Left lung (tissue), 10 donors: Measurements from ENCODE around the gene ZNF688. TPM values are rescaled to one million over a fixed set of nuclear protein-coding genes. Genes with fewer than 3 reads are reported as not detected.

Source experiments
- ATAC-seq: fragments of 200-7000 bp; cut with Tn5 transposase; one replicate; pipeline ENCODE4 v1.9.1; 2020; ENCODE audit warnings: moderate library complexity
- DNase-seq, 4 donors: peaks; one replicate each; pipeline ENCODE4 v3.0.0-alpha.2; 2013 to 2020
- H3K27ac ChIP-seq, 2 donors: fragments of 200-600 bp; sonication (generic) in 1 of 2; one replicate each; pipeline versions ENCODE4 v1.5.0 to v1.8.0; 2020 to 2021
- H3K27me3 ChIP-seq, 2 donors: fragments of 200-600 bp; sonication (generic) in 1 of 2; one replicate each; pipeline versions ENCODE4 v1.5.0 to v1.8.0; 2020 to 2021
- H3K36me3 ChIP-seq, 2 donors: fragments of 200-600 bp; sonication (generic) in 1 of 2; one replicate each; pipeline versions ENCODE4 v1.5.0 to v1.8.0; 2020 to 2021
- H3K4me1 ChIP-seq, 2 donors: fragments of 200-600 bp; one replicate each; pipeline ENCODE4 v1.8.0; 2021
- H3K4me3 ChIP-seq, 2 donors: fragments of 200-600 bp; sonication (generic) in 1 of 2; one replicate each; pipeline versions ENCODE4 v1.5.0 to v1.8.0; 2020 to 2021; ENCODE audit warnings: mild to moderate bottlenecking in 1 of 2
- H3K9me3 ChIP-seq, 2 donors: fragments of 200-600 bp; sonication (generic) in 1 of 2; one replicate each; pipeline versions ENCODE4 v1.5.0 to v1.8.0; 2020 to 2021
- CTCF ChIP-seq, 2 donors: fragments of 200-600 bp; sonication (generic) in 1 of 2; IDR thresholded peaks; one replicate each; pipeline versions ENCODE4 v1.5.0 to v1.8.0; 2021; ENCODE audit warnings: antibody characterized with exemption in 2 of 2
- intact Hi-C, 2 donors: fragments of 100-400 bp; cut with DNase I; formaldehyde crosslinking; loops; one replicate each; pipeline versions ENCODE4 v1.11.2 to v1.14.2; 2022
- polyA plus RNA-seq, 6 donors: library from polyadenylated mRNA; unstranded; fragments of 120-200 nt; gene quantifications; one replicate each; pipeline ENCODE4 v1.2.1, GENCODE V29; 2013; ENCODE audit not compliant: insufficient read length in 6 of 6
- total RNA-seq, 2 donors: library from RNA; stranded (reverse); fragmentation: NEBNext Ultra II Directional; extraction: Animal tissue kit (Norgen Biotek cat#: 25700); gene quantifications; one replicate each; pipeline ENCODE4 v1.2.1, GENCODE V29; 2021
- donor health status: DM: no; HTN: yes; CAD: no.
- donor health status: DM: no; HTN: no; CAD: no.

Gene ZNF688
- total and polyA plus RNA-seq, 8 donors: 8.9 to 16.4 (median 12.3) TPM

- H3K4me3 ChIP-seq: no peak overlapping the region
- no peaks in the 10 kb centered on the region for H3K27me3 ChIP-seq
- no peak for ATAC-seq
- no peaks in the 10 kb centered on the region for H3K36me3 ChIP-seq
- peak in 1 of 4 donors; percentile 43 for DNase-seq
- H3K27ac ChIP-seq: peak overlapping the region in 1 of 2 donors; percentile 39
- peaks cover 5 to 52% of the 10 kb centered on the region in 2 donors for H3K4me1 ChIP-seq
- no peaks in the 10 kb centered on the region for H3K9me3 ChIP-seq
- no peak for TF ChIP-seq CTCF (IDR thresholded peaks at IDR 0.05)
- intact Hi-C loops: no loop called here
Observed at GRCh38 chr16:30567991-30568638, 3.4 kb downstream of the ZNF688 start.

GRCh38 chr16:30567160-30567990 is 4.1 kb downstream of the ZNF688 start:
- H3K4me1 ChIP-seq: peaks cover 1 to 46% of the 10 kb centered on the region in 2 donors
- no peak overlapping the region for H3K4me3 ChIP-seq
- no peak for TF ChIP-seq CTCF (IDR thresholded peaks at IDR 0.05)
- intact Hi-C loops: no loop called here
- ATAC-seq (no peak), DNase-seq (peak in 1 of 4 donors; percentile 23)
- H3K36me3 ChIP-seq: no peaks in the 10 kb centered on the region
- H3K27me3 ChIP-seq: no peaks in the 10 kb centered on the region
- no peaks in the 10 kb centered on the region for H3K9me3 ChIP-seq
- peak overlapping the region in 1 of 2 donors; percentile 39 for H3K27ac ChIP-seq

- TF ChIP-seq CTCF (IDR thresholded peaks at IDR 0.05): no peak
- H3K27ac ChIP-seq: no peak overlapping the region
- no peaks in the 10 kb centered on the region for H3K9me3 ChIP-seq
- no peak for ATAC-seq
- H3K4me1 ChIP-seq: peaks cover 0 to 48% of the 10 kb centered on the region in 2 donors
- H3K27me3 ChIP-seq: no peaks in the 10 kb centered on the region
- intact Hi-C loops: no loop called here
- H3K4me3 ChIP-seq: no peak overlapping the region
- no peaks in the 10 kb centered on the region for H3K36me3 ChIP-seq
- no peak for DNase-seq
Observed at GRCh38 chr16:30566531-30566930, 5.0 kb downstream of the ZNF688 start.

- ATAC-seq: no peak
- no peaks in the 10 kb centered on the region for H3K27me3 ChIP-seq
- H3K27ac ChIP-seq: no peak overlapping the region
- H3K4me1 ChIP-seq: peaks cover 0 to 50% of the 10 kb centered on the region in 2 donors
- H3K9me3 ChIP-seq: no peaks in the 10 kb centered on the region
- peak in 1 of 4 donors; percentile 18 for DNase-seq
- intact Hi-C loops: no loop called here
- no peaks in the 10 kb centered on the region for H3K36me3 ChIP-seq
- H3K4me3 ChIP-seq: no peak overlapping the region
- no peak for TF ChIP-seq CTCF (IDR thresholded peaks at IDR 0.05)
Observed at GRCh38 chr16:30565984-30566383, 5.5 kb downstream of the ZNF688 start.

- TF ChIP-seq CTCF (IDR thresholded peaks at IDR 0.05): no peak
- H3K4me1 ChIP-seq: peaks cover 0 to 50% of the 10 kb centered on the region in 2 donors
- DNase-seq: peak in 1 of 4 donors; percentile 10
- no peak overlapping the region for H3K4me3 ChIP-seq
- no peaks in the 10 kb centered on the region for H3K27me3 ChIP-seq
- intact Hi-C loops: no loop called here
- ATAC-seq: no peak
- H3K27ac ChIP-seq: no peak overlapping the region
- no peaks in the 10 kb centered on the region for H3K36me3 ChIP-seq
- no peaks in the 10 kb centered on the region for H3K9me3 ChIP-seq
Observed at GRCh38 chr16:30565526-30565925, 6.0 kb downstream of the ZNF688 start.
